ENCODE results near the gene ATP10D. TPM values are rescaled to one million over a fixed set of nuclear protein-coding genes. Genes with fewer than 3 reads are reported as not detected.
"Not testable (repeated sequence)": the region's sequence is repeated elsewhere in the genome, so short reads cannot be mapped to it uniquely, and the experiment has no call there.

The ATP10D gene
- total and polyA plus RNA-seq, 8 donors = 1.5 to 72.9 (median 7.3) TPM

- WGBS, 5 donors = 83 to 96% (median 94%) methylated on average over 5 of the region's 5 CpGs
- Histone ChIP-seq H3K4me3 (no peak overlapping the region), H3K4me1 (peaks cover 0 to 27% (median 14%) of the 10 kb centered on the region in 4 donors), H3K27me3 (no peaks in the 10 kb centered on the region), H3K27ac (no peak overlapping the region), H3K36me3 (peaks cover 0 to 56% (median 47%) of the 10 kb centered on the region in 4 donors), H3K9me3 (peaks cover 0 to 4% (median 0%) of the 10 kb centered on the region in 4 donors)
- TF ChIP-seq POLR2A (IDR thresholded peaks at IDR 0.05) (no peak), EP300 (IDR thresholded peaks at IDR 0.05) (no peak), CTCF (IDR thresholded peaks at IDR 0.05) (no peak)
- intact Hi-C loops (cut with DNase I; ENCODE audit: low total_unique reads) = no loop called here
- no peak for DNase-seq
These were observed 50.6 kb downstream of the ATP10D start for GRCh38 chr4:47535567-47536147.

GRCh38 chr4:47536966-47537365 is 51.9 kb downstream of the ATP10D start:
- DNase-seq = no peak
- 0% methylated on average over 1 of the region's 1 CpG for WGBS, 5 donors
- TF ChIP-seq CTCF (IDR thresholded peaks at IDR 0.05) = no peak
- TF ChIP-seq EP300 (IDR thresholded peaks at IDR 0.05) = no peak
- no peak for TF ChIP-seq POLR2A (IDR thresholded peaks at IDR 0.05)
- TF ChIP-seq POLR2AphosphoS5 (IDR thresholded peaks at IDR 0.05) = no peak
- intact Hi-C loops (cut with DNase I; ENCODE audit: low total_unique reads) = no loop called here
- Histone ChIP-seq H3K4me1 (peaks cover 0 to 14% (median 4%) of the 10 kb centered on the region in 4 donors), H3K36me3 (peaks cover 0 to 60% (median 53%) of the 10 kb centered on the region in 4 donors), H3K27ac (no peak overlapping the region), H3K9me3 (peaks cover 0 to 4% (median 0%) of the 10 kb centered on the region in 4 donors), H3K4me3 (no peak overlapping the region), H3K27me3 (no peaks in the 10 kb centered on the region)

DNA sequence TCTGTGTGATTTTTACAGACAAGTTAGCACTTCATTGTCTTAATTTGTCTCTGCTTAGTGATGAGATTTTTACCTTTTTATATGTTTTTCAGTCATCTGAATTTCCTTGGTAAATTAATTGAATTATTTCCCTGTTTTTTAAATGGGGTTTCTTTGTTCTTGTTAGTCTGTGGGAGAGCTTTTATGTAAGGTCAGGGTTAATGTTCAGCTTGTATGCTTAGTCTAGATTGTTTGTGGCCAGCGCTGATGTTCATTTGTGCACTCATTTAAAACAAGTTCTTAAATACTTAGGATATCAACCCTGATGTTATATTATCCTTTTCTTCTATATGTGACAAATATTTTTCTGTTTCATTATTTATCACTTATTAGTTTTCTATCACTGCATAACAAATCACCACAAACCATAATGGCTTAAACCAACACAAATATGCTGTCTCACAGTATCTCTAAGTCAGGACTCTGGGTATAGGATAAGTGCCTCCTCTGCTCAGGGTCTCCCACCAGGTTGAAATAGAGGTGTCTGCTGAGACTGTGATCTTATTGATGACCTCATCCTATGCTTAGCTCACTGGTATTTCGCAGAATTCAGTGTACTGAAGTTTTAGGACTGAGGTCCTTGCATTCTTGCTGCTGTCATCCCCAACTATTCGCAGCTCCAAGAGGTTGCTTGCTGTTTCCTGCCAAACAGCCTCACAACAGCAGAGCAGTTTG is 53.2 kb downstream of the ATP10D start:
- Histone ChIP-seq H3K4me1 (peaks cover 0 to under 1% (median 0%) of the 10 kb centered on the region in 4 donors), H3K36me3 (peaks cover 0 to 66% (median 55%) of the 10 kb centered on the region in 4 donors), H3K27ac (no peak overlapping the region), H3K4me3 (no peak overlapping the region), H3K9me3 (peaks cover 0 to 4% (median 0%) of the 10 kb centered on the region in 4 donors), H3K27me3 (no peaks in the 10 kb centered on the region)
- DNase-seq = no peak
- TF ChIP-seq CTCF (IDR thresholded peaks at IDR 0.05) (no peak), POLR2A (IDR thresholded peaks at IDR 0.05) (no peak)
- intact Hi-C loops (cut with DNase I; ENCODE audit: low total_unique reads) = no loop called here
- WGBS, 5 donors = 91 to 96% (median 96%) methylated on average over 3 of the region's 3 CpGs

DNA sequence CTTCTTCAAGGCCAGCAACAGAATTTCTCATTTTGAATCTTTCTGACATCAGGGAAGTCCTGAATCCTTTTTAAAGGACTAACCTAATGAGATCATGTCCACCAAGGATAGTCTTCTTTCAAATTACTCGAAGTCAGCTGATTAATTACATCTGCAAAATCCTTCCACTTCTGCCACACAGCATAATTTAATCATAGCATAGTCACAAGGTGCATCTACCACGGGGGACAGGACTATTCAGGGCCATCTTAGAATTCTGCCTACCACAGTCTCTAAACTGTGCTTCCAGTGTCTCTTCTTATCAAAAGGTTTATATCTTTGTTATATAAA is 53.7 kb downstream of the ATP10D start:
- H3K27ac ChIP-seq = no peak overlapping the region
- no peak overlapping the region for H3K4me3 ChIP-seq
- peaks cover 0 to 66% (median 53%) of the 10 kb centered on the region in 4 donors for H3K36me3 ChIP-seq
- intact Hi-C loops (cut with DNase I; ENCODE audit: low total_unique reads) = no loop called here
- peaks cover 0 to 4% (median 0%) of the 10 kb centered on the region in 4 donors for H3K9me3 ChIP-seq
- no peaks in the 10 kb centered on the region for H3K4me1 ChIP-seq
- DNase-seq = no peak
- WGBS, 5 donors = 82 to 91% (median 87%) methylated on average over 2 of the region's 2 CpGs
- H3K27me3 ChIP-seq = no peaks in the 10 kb centered on the region
- TF ChIP-seq POLR2AphosphoS5 (IDR thresholded peaks at IDR 0.05) (no peak), EP300 (IDR thresholded peaks at IDR 0.05) (no peak), POLR2A (IDR thresholded peaks at IDR 0.05) (no peak), CTCF (IDR thresholded peaks at IDR 0.05) (no peak)

- peaks cover 4 to 50% (median 41%) of the 10 kb centered on the region in 4 donors for H3K36me3 ChIP-seq
- H3K4me1 ChIP-seq; H3K27ac ChIP-seq; H3K27me3 ChIP-seq; H3K9me3 ChIP-seq; H3K4me3 ChIP-seq; intact Hi-C loops (cut with DNase I; ENCODE audit: low total_unique reads); DNase-seq: not testable (repeated sequence)
- WGBS, 5 donors = 82 to 94% (median 92%) methylated on average over 4 to 5 of the region's 5 CpGs
These were observed 57.6 kb downstream of the ATP10D start for GRCh38 chr4:47542640-47543039.
